Measurements from ENCODE around the gene HMGB2. TPM values are rescaled to one million over a fixed set of nuclear protein-coding genes. Genes with fewer than 3 reads are reported as not detected.

The HMGB2 gene
- total RNA-seq, 2 experiments from 2014 or later = 776 to 794 TPM

GRCh38 chr4:173311368-173311767, 22.8 kb downstream of the HMGB2 start:
- Mint-ChIP-seq H3K9me3 (no peaks in the 10 kb centered on the region), H3K4me1 (no peaks in the 10 kb centered on the region), H3K27me3 (no peaks in the 10 kb centered on the region), H3K4me3 (no peak overlapping the region), H3K27ac (no peak overlapping the region), H3K36me3 (ENCODE audit: low read depth) (peaks cover 14% of the 10 kb centered on the region)
- DNase-seq = no peak
- ChIA-PET CTCF (interaction anchor here (6.6 kb wide), 1 partner anchor 11 kb away, joined by 44 read pairs; no protein-coding TSS in a partner anchor), POLR2A (no interaction called here)

DNA sequence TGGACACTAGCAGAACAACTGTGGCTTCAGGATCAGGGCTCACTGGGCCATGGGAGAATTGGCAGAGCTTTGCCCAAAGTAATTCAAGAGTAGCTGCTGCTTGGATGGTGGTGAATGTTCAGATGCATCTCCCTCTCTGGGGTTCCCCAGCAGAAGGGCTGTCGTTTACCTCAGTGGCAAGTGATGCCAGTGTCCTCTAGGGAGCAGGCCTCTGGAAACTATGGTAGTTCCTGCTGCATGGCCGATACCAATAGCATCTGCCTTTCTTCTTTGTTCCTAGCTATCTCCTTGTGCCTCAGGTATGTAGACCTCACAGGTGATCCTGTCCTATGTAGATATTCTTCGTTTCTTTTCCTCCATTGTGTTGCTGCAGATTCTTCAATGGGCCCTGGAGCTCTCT, 26.4 kb downstream of the HMGB2 start:
- no peaks in the 10 kb centered on the region for H3K9me3 Mint-ChIP-seq
- peaks cover 14% of the 10 kb centered on the region for H3K36me3 Mint-ChIP-seq (ENCODE audit: low read depth)
- no peak overlapping the region for H3K4me3 Mint-ChIP-seq
- H3K27ac Mint-ChIP-seq = no peak overlapping the region
- POLR2A ChIA-PET = interaction anchor here (0.9 to 2.1 kb wide), 3 partner anchors 11 to 26 kb away, joined by 3 to 4 read pairs (median 3); partner anchors contain the start of gene HMGB2
- H3K4me1 Mint-ChIP-seq = no peaks in the 10 kb centered on the region
- CTCF ChIA-PET = interaction anchor here (0.9 to 1.9 kb wide), 3 partner anchors 11 to 110 kb away, joined by 3 to 5 read pairs (median 4); no protein-coding TSS in a partner anchor
- H3K27me3 Mint-ChIP-seq = no peaks in the 10 kb centered on the region
- DNase-seq = no peak

DNA sequence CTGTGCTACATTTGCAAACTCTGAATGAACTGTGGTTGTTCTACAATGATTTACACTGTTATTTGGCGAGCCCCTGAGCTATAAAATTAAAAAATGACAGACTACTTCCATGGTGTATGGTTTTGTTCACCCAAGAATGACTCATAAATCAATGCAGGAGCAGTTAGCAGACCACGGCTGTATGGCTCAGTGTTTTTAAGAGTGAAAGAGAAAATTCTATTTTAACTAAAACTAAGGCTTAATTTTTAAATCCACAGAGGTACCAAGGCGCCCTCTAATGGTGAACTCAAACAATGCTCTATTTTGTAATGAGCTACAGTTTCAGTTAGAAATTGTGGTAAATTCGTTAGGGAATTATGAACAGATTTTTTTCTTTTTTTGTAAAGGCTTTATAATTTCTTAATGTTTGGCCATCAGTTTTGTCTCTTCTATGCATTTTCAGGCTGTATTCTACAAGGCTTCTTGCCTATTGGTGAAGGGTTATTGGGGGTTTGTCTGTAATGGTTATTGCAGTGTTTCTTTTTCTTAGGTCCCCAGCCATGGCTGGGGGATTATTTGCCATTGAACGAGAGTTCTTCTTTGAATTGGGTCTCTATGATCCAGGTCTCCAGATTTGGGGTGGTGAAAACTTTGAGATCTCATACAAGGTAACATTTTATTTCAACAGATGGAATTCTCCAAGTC, 32.5 kb downstream of the HMGB2 start:
- Mint-ChIP-seq H3K27ac (no peak overlapping the region), H3K27me3 (no peaks in the 10 kb centered on the region), H3K4me3 (no peak overlapping the region), H3K36me3 (ENCODE audit: low read depth) (no peaks in the 10 kb centered on the region), H3K4me1 (peaks cover 3% of the 10 kb centered on the region), H3K9me3 (no peaks in the 10 kb centered on the region)
- DNase-seq = no peak
- CTCF ChIA-PET = interaction anchor here (0.6 to 5.1 kb wide), 56 partner anchors 9 to 997 kb away, joined by 3 to 89 read pairs (median 4); partner anchors contain the start of genes GALNT7, HMGB2 and SAP30
- POLR2A ChIA-PET = interaction anchor here (1.2 to 2.4 kb wide), 6 partner anchors 8 to 288 kb away, joined by 3 to 11 read pairs (median 4); partner anchors contain the start of gene HMGB2

DNA sequence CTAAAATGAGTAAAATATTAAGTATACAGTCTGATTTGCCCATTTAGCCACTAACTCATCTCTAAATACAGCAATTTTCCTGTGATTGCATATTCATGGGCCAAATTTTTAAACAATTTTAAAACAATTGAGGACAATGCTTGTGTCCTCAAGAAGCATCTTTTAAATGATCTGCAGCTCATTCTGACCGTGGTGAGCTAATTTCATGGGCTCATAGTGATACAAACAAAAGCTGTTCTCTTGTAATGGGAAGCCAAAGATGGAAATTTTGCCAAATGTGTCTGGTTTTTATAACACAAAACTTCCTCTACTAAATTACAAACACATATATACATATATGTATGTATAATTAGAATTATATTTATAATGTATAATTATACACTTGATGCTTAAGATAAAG, 39.7 kb downstream of the HMGB2 start:
- no peaks in the 10 kb centered on the region for H3K9me3 Mint-ChIP-seq
- POLR2A ChIA-PET = no interaction called here
- no peak for DNase-seq
- CTCF ChIA-PET = interaction anchor here (1.0 kb wide), 2 partner anchors 14 to 281 kb away, joined by 3 to 8 read pairs; no protein-coding TSS in a partner anchor
- no peaks in the 10 kb centered on the region for H3K36me3 Mint-ChIP-seq (ENCODE audit: low read depth)
- H3K27ac Mint-ChIP-seq = no peak overlapping the region
- peaks cover 3% of the 10 kb centered on the region for H3K4me1 Mint-ChIP-seq
- no peaks in the 10 kb centered on the region for H3K27me3 Mint-ChIP-seq
- H3K4me3 Mint-ChIP-seq = no peak overlapping the region

GRCh38 chr4:173293663-173294062, 40.5 kb downstream of the HMGB2 start:
- H3K4me1 Mint-ChIP-seq = peaks cover 11% of the 10 kb centered on the region
- H3K27me3 Mint-ChIP-seq = no peaks in the 10 kb centered on the region

DNA sequence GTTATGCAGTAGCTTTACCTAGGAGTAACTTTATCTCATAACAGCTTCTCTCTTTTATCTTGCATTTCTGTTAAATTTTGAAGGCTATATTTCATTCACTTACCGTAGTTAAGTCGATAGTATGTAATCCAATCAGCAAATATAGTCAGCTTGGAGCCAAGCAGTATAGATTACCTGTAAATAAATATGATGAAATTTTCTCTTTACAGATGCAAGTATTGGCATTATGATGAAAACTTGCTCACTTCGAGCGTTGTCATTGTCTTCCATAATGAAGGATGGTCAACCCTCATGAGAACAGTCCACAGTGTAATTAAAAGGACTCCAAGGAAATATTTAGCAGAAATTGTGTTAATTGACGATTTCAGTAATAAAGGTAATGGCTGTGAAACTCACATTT, 42.3 kb downstream of the HMGB2 start:
- no peak for DNase-seq

More at GRCh38 chr4:173293663-173294062, 40.5 kb downstream of the HMGB2 start:
- POLR2A ChIA-PET = interaction anchor here (1.0 kb wide), 1 partner anchor 8 kb away, joined by 4 read pairs; no protein-coding TSS in a partner anchor
- H3K4me3 Mint-ChIP-seq = no peak overlapping the region
- no peaks in the 10 kb centered on the region for H3K36me3 Mint-ChIP-seq (ENCODE audit: low read depth)
- no peak for DNase-seq
- CTCF ChIA-PET = interaction anchor here (1.2 to 2.9 kb wide), 2 partner anchors 8 to 280 kb away, joined by 6 to 26 read pairs; no protein-coding TSS in a partner anchor
- H3K27ac Mint-ChIP-seq = no peak overlapping the region
- no peaks in the 10 kb centered on the region for H3K9me3 Mint-ChIP-seq

DNA sequence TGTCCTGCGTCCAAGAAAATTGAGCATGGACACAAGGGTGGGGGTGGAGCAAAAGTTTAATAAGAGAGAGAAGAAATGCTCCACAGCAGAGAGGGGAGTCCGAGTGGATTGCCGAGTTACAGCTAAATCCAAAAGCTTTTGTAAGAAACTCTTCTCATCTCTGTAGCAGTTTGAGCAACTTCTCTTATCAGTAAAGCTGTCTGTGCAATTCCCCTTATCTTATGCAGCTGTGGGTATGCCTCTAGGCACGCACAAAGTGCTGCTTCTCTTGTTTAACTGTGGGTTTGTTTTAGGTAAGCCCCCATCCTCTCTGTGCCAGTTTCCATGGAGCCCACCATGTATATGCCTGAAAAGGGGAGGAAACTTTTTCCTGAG, 44.8 kb downstream of the HMGB2 start:
- ChIA-PET POLR2A (no interaction called here), CTCF (interaction anchor here (1.2 to 2.9 kb wide), 5 partner anchors 11 to 250 kb away, joined by 3 to 33 read pairs (median 4); no protein-coding TSS in a partner anchor)
- no peak for DNase-seq
- H3K27me3 Mint-ChIP-seq = no peaks in the 10 kb centered on the region
- H3K36me3 Mint-ChIP-seq (ENCODE audit: low read depth) = peaks cover 3% of the 10 kb centered on the region
- H3K27ac Mint-ChIP-seq = peak overlapping the region; percentile 32
- peaks cover 16% of the 10 kb centered on the region for H3K4me1 Mint-ChIP-seq
- H3K4me3 Mint-ChIP-seq = peak overlapping the region; percentile 70
- H3K9me3 Mint-ChIP-seq = peaks cover 14% of the 10 kb centered on the region

More for the DNA sequence above, 42.3 kb downstream of the HMGB2 start:
- Mint-ChIP-seq H3K27me3 (no peaks in the 10 kb centered on the region), H3K4me1 (peaks cover 16% of the 10 kb centered on the region), H3K9me3 (peaks cover 3% of the 10 kb centered on the region), H3K27ac (no peak overlapping the region), H3K36me3 (ENCODE audit: low read depth) (peaks cover 3% of the 10 kb centered on the region), H3K4me3 (no peak overlapping the region)
- ChIA-PET POLR2A (interaction anchor here (0.6 to 1.2 kb wide), 2 partner anchors 22 to 41 kb away, joined by 3 read pairs; no protein-coding TSS in a partner anchor), CTCF (interaction anchor here (0.7 to 2.9 kb wide), 6 partner anchors 10 to 202 kb away, joined by 3 to 26 read pairs (median 4); no protein-coding TSS in a partner anchor)

- H3K27ac Mint-ChIP-seq = peak overlapping the region; percentile 32
- H3K36me3 Mint-ChIP-seq (ENCODE audit: low read depth) = peaks cover 3% of the 10 kb centered on the region
- CTCF ChIA-PET = interaction anchor here (0.6 to 2.9 kb wide), 11 partner anchors 10 to 275 kb away, joined by 3 to 33 read pairs (median 3); no protein-coding TSS in a partner anchor
- DNase-seq = no peak
- peaks cover 16% of the 10 kb centered on the region for H3K4me1 Mint-ChIP-seq
- H3K27me3 Mint-ChIP-seq = no peaks in the 10 kb centered on the region
- H3K4me3 Mint-ChIP-seq = peak overlapping the region; percentile 70
- POLR2A ChIA-PET = no interaction called here
- peaks cover 14% of the 10 kb centered on the region for H3K9me3 Mint-ChIP-seq
Observed at GRCh38 chr4:173288698-173289352, 45.3 kb downstream of the HMGB2 start.

GRCh38 chr4:173288296-173288695, 45.9 kb downstream of the HMGB2 start:
- Mint-ChIP-seq H3K9me3 (peaks cover 14% of the 10 kb centered on the region), H3K4me3 (peak overlapping the region; percentile 25), H3K4me1 (peaks cover 16% of the 10 kb centered on the region), H3K36me3 (ENCODE audit: low read depth) (peaks cover 3% of the 10 kb centered on the region), H3K27ac (peak overlapping the region; percentile 33), H3K27me3 (no peaks in the 10 kb centered on the region)
- ChIA-PET POLR2A (no interaction called here), CTCF (interaction anchor here (0.6 to 2.9 kb wide), 10 partner anchors 9 to 275 kb away, joined by 3 to 33 read pairs (median 4); no protein-coding TSS in a partner anchor)
- DNase-seq = peak; percentile 78

DNA sequence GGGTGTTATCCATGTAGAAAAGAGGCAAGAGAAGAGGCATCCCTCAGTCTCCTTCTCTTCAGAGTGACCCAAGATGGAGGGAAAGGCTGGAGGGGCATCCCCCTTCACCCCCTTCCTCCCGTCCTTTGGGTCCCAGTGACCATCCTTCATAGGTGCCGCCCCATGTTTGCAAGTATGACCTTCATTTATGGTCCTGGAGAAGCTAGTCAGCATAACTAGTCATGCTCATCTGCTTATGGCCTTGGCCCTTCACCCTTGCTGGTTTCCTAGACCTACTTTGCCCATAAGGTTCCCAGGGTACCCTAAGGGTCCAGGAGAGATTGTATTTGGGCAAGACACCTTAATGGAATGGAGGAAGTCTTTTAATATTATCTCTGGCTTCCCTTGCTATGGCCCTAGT, 46.7 kb downstream of the HMGB2 start:
- no peak for DNase-seq
- peaks cover 16% of the 10 kb centered on the region for H3K4me1 Mint-ChIP-seq
- no peaks in the 10 kb centered on the region for H3K27me3 Mint-ChIP-seq
- H3K27ac Mint-ChIP-seq = no peak overlapping the region
- POLR2A ChIA-PET = no interaction called here
- peaks cover 3% of the 10 kb centered on the region for H3K36me3 Mint-ChIP-seq (ENCODE audit: low read depth)
- CTCF ChIA-PET = interaction anchor here (1.3 to 2.9 kb wide), 6 partner anchors 11 to 274 kb away, joined by 3 to 33 read pairs (median 8); no protein-coding TSS in a partner anchor
- no peak overlapping the region for H3K4me3 Mint-ChIP-seq
- peaks cover 14% of the 10 kb centered on the region for H3K9me3 Mint-ChIP-seq

- H3K4me1 Mint-ChIP-seq = peaks cover 13% of the 10 kb centered on the region
- no peaks in the 10 kb centered on the region for H3K27me3 Mint-ChIP-seq
- ChIA-PET CTCF (no interaction called here), POLR2A (no interaction called here)
- H3K4me3 Mint-ChIP-seq = no peak overlapping the region
- no peak for DNase-seq
- peaks cover 14% of the 10 kb centered on the region for H3K9me3 Mint-ChIP-seq
- no peak overlapping the region for H3K27ac Mint-ChIP-seq
- H3K36me3 Mint-ChIP-seq (ENCODE audit: low read depth) = peaks cover 3% of the 10 kb centered on the region
Observed at GRCh38 chr4:173284463-173284862, 49.7 kb downstream of the HMGB2 start.

DNA sequence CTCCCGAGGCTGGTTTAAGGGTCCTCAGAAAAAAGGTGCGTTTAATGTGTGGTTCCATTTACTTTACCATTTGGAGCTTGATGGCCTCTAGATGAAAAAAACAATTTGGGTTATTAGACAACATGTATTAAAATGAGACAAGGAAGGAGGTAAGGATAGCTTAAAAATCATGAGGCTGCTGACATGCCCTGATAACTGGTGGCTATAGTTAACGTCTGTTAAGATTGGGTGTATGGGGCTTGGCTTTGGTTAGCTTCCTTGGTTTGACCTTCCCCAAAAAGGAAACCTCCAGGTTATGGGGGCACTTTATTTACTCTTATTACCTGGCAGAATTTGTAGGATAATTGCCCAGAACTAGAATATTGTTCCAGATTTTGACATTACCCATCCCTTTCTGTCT, 51.5 kb downstream of the HMGB2 start:
- Mint-ChIP-seq H3K27me3 (no peaks in the 10 kb centered on the region), H3K9me3 (peaks cover 14% of the 10 kb centered on the region), H3K27ac (no peak overlapping the region), H3K4me1 (no peaks in the 10 kb centered on the region), H3K4me3 (no peak overlapping the region), H3K36me3 (ENCODE audit: low read depth) (peaks cover 3% of the 10 kb centered on the region)
- CTCF ChIA-PET = interaction anchor here (1.3 to 1.9 kb wide), 3 partner anchors 10 to 138 kb away, joined by 3 to 5 read pairs (median 3); no protein-coding TSS in a partner anchor
- DNase-seq = no peak
- POLR2A ChIA-PET = no interaction called here

DNA sequence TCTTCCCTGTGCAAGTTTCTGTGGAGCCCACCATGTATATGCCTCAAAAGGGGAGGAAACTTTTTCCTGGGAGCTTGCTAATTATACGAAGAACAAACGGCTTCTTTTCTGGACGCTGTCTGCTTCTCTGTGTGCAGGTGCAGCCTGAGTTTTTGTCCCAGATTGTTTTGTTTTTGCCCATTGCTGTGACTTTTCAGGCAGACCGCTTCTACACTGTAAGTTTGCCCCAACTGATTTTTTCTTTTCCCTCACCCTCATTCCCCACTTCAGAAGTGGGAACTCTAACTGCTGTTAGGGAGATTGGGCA, 51.9 kb downstream of the HMGB2 start:
- Mint-ChIP-seq H3K27me3 (no peaks in the 10 kb centered on the region), H3K9me3 (peaks cover 13% of the 10 kb centered on the region), H3K4me1 (no peaks in the 10 kb centered on the region), H3K4me3 (no peak overlapping the region), H3K36me3 (ENCODE audit: low read depth) (peaks cover under 1% of the 10 kb centered on the region), H3K27ac (no peak overlapping the region)
- CTCF ChIA-PET = interaction anchor here (1.3 to 1.9 kb wide), 3 partner anchors 10 to 139 kb away, joined by 3 to 5 read pairs (median 3); no protein-coding TSS in a partner anchor
- POLR2A ChIA-PET = no interaction called here
- DNase-seq = no peak

Data from activated CD4-positive, alpha-beta memory T cell treated with anti-CD3 and anti-CD28 coated beads, Interleukin-2, amount 10 ng/mL, durations not matched to agents 7 days and 5 days (primary cell).